SK-N-SH treated with all-trans-retinoic acid at 6 μM for 48 hours (cell line): ENCODE data around the gene KCNK5.

Experiments used
- CREB5 ChIP-seq: fragments of 250-450 bp; sonication (Bioruptor Pico); IDR thresholded peaks from 2 replicates; pipeline ENCODE4 v1.5.1; 2020; ENCODE audit warnings: low read depth, mild to moderate bottlenecking, moderate library complexity
- CSDC2 ChIP-seq: fragments of 250-450 bp; sonication (Bioruptor Pico); IDR thresholded peaks from 2 replicates; pipeline ENCODE4 v1.5.0; 2020; ENCODE audit warnings: mild to moderate bottlenecking, moderate library complexity
- GLIS3 ChIP-seq: fragments of 250-450 bp; sonication (Bioruptor Pico); IDR thresholded peaks from 2 replicates; pipeline ENCODE4 v1.5.0; 2020; ENCODE audit warnings: mild to moderate bottlenecking, moderate library complexity
- OSR1 ChIP-seq: fragments of 250-450 bp; sonication (Bioruptor Pico); IDR thresholded peaks from 2 replicates; pipeline ENCODE4 v1.8.0; 2022; ENCODE audit warnings: moderate library complexity, mild to moderate bottlenecking, inconsistent platforms
- POU6F1 ChIP-seq: fragments of 250-450 bp; sonication (Bioruptor Pico); IDR thresholded peaks from 2 replicates; pipeline ENCODE4 v1.8.0; 2021; ENCODE audit warnings: low read depth, mild to moderate bottlenecking, moderate library complexity, borderline replicate concordance
- TOX ChIP-seq: fragments of 250-450 bp; sonication (Bioruptor Pico); IDR thresholded peaks from 2 replicates; pipeline ENCODE4 v1.8.0; 2021; ENCODE audit warnings: mild to moderate bottlenecking, moderate library complexity, borderline replicate concordance
- TSHZ2 ChIP-seq: fragments of 250-450 bp; sonication (Bioruptor Pico); IDR thresholded peaks from 2 replicates; pipeline ENCODE4 v1.5.0; 2020; ENCODE audit warnings: mild to moderate bottlenecking, moderate library complexity
- ZC3H10 ChIP-seq: fragments of 250-450 bp; sonication (Bioruptor Pico); IDR thresholded peaks from 2 replicates; pipeline ENCODE4 v1.5.1; 2021; ENCODE audit warnings: mild to moderate bottlenecking, moderate library complexity

GRCh38 chr6:39251406-39251805 lies 22.1 kb upstream of the KCNK5 start:
- no peak for TF ChIP-seq CREB5 (CRISPR knock-in tag)
- no peak for TF ChIP-seq OSR1 (CRISPR knock-in tag)
- no peak for TF ChIP-seq CSDC2
- no peak for TF ChIP-seq POU6F1 (CRISPR knock-in tag)
- no peak for TF ChIP-seq GLIS3 (CRISPR knock-in tag)
- no peak for TF ChIP-seq TOX (CRISPR knock-in tag)
- no peak for TF ChIP-seq TSHZ2 (CRISPR knock-in tag)
- TF ChIP-seq ZC3H10 (CRISPR knock-in tag): no peak
